HG03469 (cell line): ENCODE measurements around the gene CFAP73.

Experiments used
- ATAC-seq: cut with Tn5 transposase; IDR thresholded peaks from one replicate; pipeline ENCODE4 v1.9.1; 2021; ENCODE audit warnings: mild to moderate bottlenecking, moderate library complexity, moderate number of reproducible peaks; ENCODE audit not compliant: unreplicated experiment

CFAP73 gene

GRCh38 chr12:113119980-113120669 lies 29.4 kb upstream of the CFAP73 start:
- no peak for ATAC-seq

- ATAC-seq, result no peak
These were observed 28.7 kb upstream of the CFAP73 start for GRCh38 chr12:113120670-113121370.

- ATAC-seq, result no peak
These were observed 21.7 kb upstream of the CFAP73 start for GRCh38 chr12:113127791-113128199.

- ATAC-seq, result no peak
These were observed 20.5 kb upstream of the CFAP73 start for GRCh38 chr12:113128802-113129663.

- no peak for ATAC-seq
These were observed 19.7 kb upstream of the CFAP73 start for GRCh38 chr12:113129664-113130456.

GRCh38 chr12:113130457-113131135 lies 18.9 kb upstream of the CFAP73 start:
- ATAC-seq, result no peak

- ATAC-seq, result no peak
These were observed 18.0 kb upstream of the CFAP73 start for GRCh38 chr12:113131556-113131955.

GRCh38 chr12:113133036-113133435 lies 16.5 kb upstream of the CFAP73 start:
- ATAC-seq, result no peak

- no peak for ATAC-seq
These were observed 15.9 kb upstream of the CFAP73 start for GRCh38 chr12:113133666-113134065.

- ATAC-seq, result no peak
These were observed 15.5 kb upstream of the CFAP73 start for GRCh38 chr12:113134071-113134470.

- ATAC-seq, result no peak
These were observed 15.0 kb upstream of the CFAP73 start for GRCh38 chr12:113134521-113134951.

GRCh38 chr12:113135178-113136127 lies 14.1 kb upstream of the CFAP73 start, which contains the start of gene RASAL1:
RASAL1 (minus strand) TSS chr12:113135761; CDS start chr12:113135462, 299 bp downstream.
- ATAC-seq, result no peak

- no peak for ATAC-seq
These were observed 13.2 kb upstream of the CFAP73 start for GRCh38 chr12:113136128-113136989.

- no peak for ATAC-seq
These were observed 12.5 kb upstream of the CFAP73 start for GRCh38 chr12:113136990-113137511.

GRCh38 chr12:113137861-113138783 lies 11.4 kb upstream of the CFAP73 start:
- ATAC-seq, result no peak

GRCh38 chr12:113138826-113139225 lies 10.7 kb upstream of the CFAP73 start:
- no peak for ATAC-seq

GRCh38 chr12:113140706-113141105 lies 8.8 kb upstream of the CFAP73 start:
- ATAC-seq, result no peak
